GM12874 (cell line): ENCODE measurements around the gene CNOT8.

Experiments used
- TF ChIP-seq, protein P1 (sequence below): IDR thresholded peaks from 2 replicates; pipeline ENCODE4 v1.5.1; 2011; ENCODE audit warnings: low read depth, mild to moderate bottlenecking, control low read depth, low read length, moderate library complexity; ENCODE audit not compliant: insufficient read depth

Gene CNOT8

DNA sequence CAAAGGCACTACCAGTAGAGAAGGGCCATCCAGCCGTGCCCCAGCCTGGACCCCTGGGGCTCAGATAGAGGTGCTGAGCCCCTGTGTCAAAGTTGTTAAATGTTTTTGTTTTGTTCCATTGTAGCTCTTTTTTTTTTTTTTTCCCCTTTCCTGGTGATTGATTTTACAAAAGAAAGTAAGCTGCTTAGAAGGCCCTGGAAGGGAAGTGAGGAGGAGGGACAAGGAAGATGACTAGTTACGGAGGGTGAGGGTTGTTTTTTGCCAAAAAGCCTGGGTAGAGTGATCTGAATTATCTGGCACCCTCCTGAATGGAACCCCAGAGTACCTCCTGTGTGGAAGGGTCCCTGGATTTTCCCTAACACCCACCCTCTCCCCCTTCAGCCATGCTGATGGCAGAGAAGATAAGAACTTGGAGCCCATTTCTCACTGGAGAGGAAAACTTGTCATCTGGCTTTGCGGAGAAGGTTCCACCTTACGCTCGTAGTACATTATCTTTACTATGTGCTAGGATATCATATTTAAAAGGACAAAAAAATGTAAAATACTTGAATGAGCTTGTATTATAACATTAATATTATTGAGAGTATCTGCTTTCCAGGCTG, 41.4 kb upstream of the CNOT8 start:
- TF ChIP-seq, protein P1, sequence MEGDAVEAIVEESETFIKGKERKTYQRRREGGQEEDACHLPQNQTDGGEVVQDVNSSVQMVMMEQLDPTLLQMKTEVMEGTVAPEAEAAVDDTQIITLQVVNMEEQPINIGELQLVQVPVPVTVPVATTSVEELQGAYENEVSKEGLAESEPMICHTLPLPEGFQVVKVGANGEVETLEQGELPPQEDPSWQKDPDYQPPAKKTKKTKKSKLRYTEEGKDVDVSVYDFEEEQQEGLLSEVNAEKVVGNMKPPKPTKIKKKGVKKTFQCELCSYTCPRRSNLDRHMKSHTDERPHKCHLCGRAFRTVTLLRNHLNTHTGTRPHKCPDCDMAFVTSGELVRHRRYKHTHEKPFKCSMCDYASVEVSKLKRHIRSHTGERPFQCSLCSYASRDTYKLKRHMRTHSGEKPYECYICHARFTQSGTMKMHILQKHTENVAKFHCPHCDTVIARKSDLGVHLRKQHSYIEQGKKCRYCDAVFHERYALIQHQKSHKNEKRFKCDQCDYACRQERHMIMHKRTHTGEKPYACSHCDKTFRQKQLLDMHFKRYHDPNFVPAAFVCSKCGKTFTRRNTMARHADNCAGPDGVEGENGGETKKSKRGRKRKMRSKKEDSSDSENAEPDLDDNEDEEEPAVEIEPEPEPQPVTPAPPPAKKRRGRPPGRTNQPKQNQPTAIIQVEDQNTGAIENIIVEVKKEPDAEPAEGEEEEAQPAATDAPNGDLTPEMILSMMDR, result no peak

DNA sequence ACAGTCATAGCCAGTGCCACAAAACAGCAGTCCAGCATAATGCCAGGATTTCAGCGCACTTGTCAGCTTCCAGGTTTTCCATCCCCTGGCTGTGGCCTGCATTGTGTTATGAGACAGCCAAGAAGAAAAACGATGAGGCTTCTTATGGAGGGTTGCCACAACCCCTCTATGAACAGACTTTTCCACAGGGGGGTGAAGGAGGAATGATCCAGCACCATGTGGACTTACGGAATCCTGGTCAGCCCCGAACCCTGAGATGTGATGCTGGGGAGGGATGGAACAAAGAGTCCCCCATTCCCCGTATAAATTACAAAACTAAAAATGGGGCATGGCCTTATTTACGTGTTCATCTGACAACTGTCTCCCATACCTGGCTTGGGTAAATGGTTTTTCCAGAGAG, 40.6 kb upstream of the CNOT8 start:
- TF ChIP-seq, protein P1, result no peak

DNA sequence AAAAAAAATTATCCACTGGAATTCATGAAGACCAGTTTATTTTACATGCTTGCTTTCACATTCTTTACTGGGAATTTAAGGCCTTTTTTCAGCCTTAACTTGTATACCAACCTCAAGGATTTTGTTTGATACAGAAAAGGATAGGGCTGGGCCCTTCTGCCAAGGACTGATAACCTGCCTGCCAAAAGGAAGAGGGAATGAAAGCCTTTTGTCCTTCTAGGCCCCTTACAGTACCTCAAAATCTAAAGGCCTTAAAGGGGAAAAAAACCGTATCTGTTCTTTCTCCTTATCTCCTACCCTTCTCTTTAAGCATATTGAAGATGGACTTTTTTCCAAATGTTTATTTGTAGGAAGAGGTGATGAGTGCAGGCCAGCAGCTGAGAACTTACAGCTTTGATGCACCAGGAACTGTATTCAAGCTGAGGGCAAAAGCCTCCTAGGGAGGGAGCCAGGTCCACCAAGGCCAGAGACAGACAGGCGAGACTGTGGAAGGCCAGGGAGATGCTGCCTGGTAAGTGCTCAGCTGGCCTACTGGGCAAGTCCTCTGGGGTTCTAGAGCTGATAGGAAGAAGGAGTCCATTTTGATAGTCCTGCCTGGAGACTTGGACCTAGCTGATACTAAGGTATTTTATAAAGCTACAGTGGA, 39.8 kb upstream of the CNOT8 start:
- TF ChIP-seq, protein P1, result no peak

DNA sequence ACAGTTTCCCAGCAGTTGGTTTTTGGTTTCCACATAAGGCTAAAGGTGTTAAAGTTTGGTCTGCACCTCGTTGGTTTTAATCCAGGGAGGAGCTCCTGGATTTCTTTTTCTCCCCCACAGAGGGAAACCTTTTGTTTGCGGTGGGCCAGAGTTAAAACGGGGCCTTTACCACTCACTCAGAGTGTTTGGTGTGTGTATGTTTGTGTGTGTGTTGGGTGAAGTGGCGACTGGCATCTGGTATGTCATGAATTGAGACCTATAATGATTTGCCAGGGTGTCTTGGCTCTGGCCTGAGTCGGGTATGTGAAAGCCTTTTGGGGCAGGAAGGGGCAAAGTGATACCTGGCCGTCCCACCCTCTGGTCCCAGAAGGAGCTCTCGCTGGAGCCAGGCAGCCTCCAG, 38.9 kb upstream of the CNOT8 start:
- TF ChIP-seq, protein P1, result no peak

DNA sequence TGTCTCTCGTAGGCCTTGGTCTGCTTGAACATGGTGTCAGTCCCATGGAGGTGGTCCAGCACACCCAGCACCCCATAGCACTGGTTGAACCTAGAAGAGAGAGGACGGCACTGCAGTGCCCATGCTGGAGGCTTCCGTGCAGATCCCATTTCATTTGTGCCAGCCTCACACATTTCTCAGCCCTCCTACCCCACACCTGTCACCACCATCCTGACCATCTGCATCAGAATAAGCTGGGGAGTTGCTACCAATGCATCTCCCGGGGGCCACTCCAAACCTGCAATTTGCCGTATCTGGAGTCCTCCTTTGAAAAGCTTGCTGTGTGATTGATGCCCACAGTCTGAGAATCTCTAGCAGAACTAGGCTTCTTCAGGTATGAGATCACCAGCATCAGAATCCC, 38.0 kb upstream of the CNOT8 start:
- TF ChIP-seq, protein P1, result no peak

DNA sequence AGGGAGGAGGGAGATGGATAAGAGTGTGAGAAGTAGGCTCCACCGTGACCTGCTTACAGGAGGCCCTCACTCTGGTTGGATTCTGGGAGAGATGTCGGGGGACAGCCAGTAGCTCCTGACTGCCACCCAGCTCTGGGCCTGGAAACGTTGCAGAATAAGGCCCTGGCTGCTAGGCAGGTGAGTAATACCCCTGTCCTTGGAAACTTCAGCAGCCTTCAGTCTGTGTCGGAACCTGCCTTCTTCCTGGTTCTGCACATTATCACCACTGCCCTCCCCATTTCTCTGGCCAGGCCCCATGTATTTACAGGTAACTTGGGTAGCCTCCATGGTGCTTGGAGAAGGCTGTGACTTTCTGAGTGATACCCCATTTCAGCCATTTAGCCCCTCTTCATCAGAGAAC, 34.8 kb upstream of the CNOT8 start:
- TF ChIP-seq, protein P1, result no peak

DNA sequence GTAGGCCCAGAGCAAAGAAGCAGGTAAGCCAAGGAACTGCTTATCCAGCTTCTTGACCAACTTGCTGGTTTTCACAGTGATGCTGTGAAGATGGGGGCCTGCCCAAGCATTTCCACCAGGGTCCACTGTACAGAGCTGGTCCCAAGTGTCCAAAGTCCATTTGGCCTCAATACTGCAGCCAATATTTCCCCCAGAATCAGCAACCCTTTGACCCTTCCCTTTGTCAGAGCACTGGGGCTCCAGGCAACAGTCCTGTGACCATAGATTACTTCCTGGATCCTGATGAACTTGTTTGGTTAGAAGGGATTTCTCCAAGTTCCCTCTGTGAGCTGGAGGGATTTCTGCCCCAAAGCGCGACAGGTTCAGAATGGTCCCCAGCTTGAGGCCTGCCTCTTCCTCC, 34.4 kb upstream of the CNOT8 start:
- TF ChIP-seq, protein P1, result no peak
